Stimulated activated CD4-positive, alpha-beta T cell treated with anti-CD3 and anti-CD28 coated beads, Interleukin-1b, Interleukin-23, amount 100 ng/mL, for 1 hour (primary cell): ENCODE results near the gene ZNF469.
"Not testable (repeated sequence)": the region's sequence is repeated elsewhere in the genome, so short reads cannot be mapped to it uniquely, and the experiment has no call there.

Source experiments
- DNase-seq, 2 donors: peaks; one replicate each; pipeline ENCODE4 v3.0.0-alpha.2; 2020; ENCODE audit warnings: low read depth in 2 of 2

The ZNF469 gene

GRCh38 chr16:88360401-88360800 lies 22.4 kb upstream of the ZNF469 start:
- DNase-seq = not testable (repeated sequence)

GRCh38 chr16:88360999-88361398 lies 21.8 kb upstream of the ZNF469 start:
- DNase-seq = no peak

GRCh38 chr16:88361775-88362174 lies 21.0 kb upstream of the ZNF469 start:
- no peak for DNase-seq

GRCh38 chr16:88363239-88363891 lies 19.4 kb upstream of the ZNF469 start:
- DNase-seq = no peak

GRCh38 chr16:88365244-88365865 lies 17.4 kb upstream of the ZNF469 start:
- DNase-seq = no peak

GRCh38 chr16:88366032-88366703 lies 16.6 kb upstream of the ZNF469 start:
- no peak for DNase-seq

- DNase-seq = no peak
Observed at GRCh38 chr16:88366704-88367047, 16.1 kb upstream of the ZNF469 start.

- DNase-seq = no peak
Observed at GRCh38 chr16:88367560-88367959, 15.2 kb upstream of the ZNF469 start.

- no peak for DNase-seq
Observed at GRCh38 chr16:88368036-88368435, 14.7 kb upstream of the ZNF469 start.

- no peak for DNase-seq
Observed at GRCh38 chr16:88368994-88369393, 13.8 kb upstream of the ZNF469 start.

- DNase-seq = no peak
Observed at GRCh38 chr16:88369447-88370008, 13.2 kb upstream of the ZNF469 start.

GRCh38 chr16:88370365-88370764 lies 12.4 kb upstream of the ZNF469 start:
- no peak for DNase-seq

GRCh38 chr16:88372522-88372921 lies 10.2 kb upstream of the ZNF469 start:
- DNase-seq = no peak

GRCh38 chr16:88373211-88373610 lies 9.5 kb upstream of the ZNF469 start:
- DNase-seq = no peak

- DNase-seq = no peak
Observed at GRCh38 chr16:88373927-88374492, 8.7 kb upstream of the ZNF469 start.

GRCh38 chr16:88374736-88375135 lies 8.0 kb upstream of the ZNF469 start:
- no peak for DNase-seq

- DNase-seq = no peak
Observed at GRCh38 chr16:88375236-88375975, 7.4 kb upstream of the ZNF469 start.

GRCh38 chr16:88375996-88376834 lies 6.5 kb upstream of the ZNF469 start:
- no peak for DNase-seq

GRCh38 chr16:88376835-88377726 lies 5.7 kb upstream of the ZNF469 start:
- DNase-seq = no peak

GRCh38 chr16:88377961-88378360 lies 4.8 kb upstream of the ZNF469 start:
- no peak for DNase-seq
